Measurements from ENCODE around the gene SHC3.

The SHC3 gene

GRCh38 chr9:89048616-89049015 lies 130.0 kb downstream of the SHC3 start:
- no peak for DNase-seq

- no peak for DNase-seq
Observed at GRCh38 chr9:89047667-89048066, 131.0 kb downstream of the SHC3 start.

GRCh38 chr9:89046832-89047231 lies 131.8 kb downstream of the SHC3 start:
- no peak for DNase-seq

GRCh38 chr9:89044881-89045280 lies 133.7 kb downstream of the SHC3 start:
- DNase-seq, result no peak

GRCh38 chr9:89044104-89044503 lies 134.5 kb downstream of the SHC3 start:
- no peak for DNase-seq

GRCh38 chr9:89042984-89043383 lies 135.6 kb downstream of the SHC3 start:
- no peak for DNase-seq

GRCh38 chr9:89039664-89040063 lies 139.0 kb downstream of the SHC3 start:
- no peak for DNase-seq

GRCh38 chr9:89039104-89039465 lies 139.5 kb downstream of the SHC3 start:
- no peak for DNase-seq

- no peak for DNase-seq
Observed at GRCh38 chr9:89038382-89039103, 140.1 kb downstream of the SHC3 start.

GRCh38 chr9:89037891-89038290 lies 140.7 kb downstream of the SHC3 start:
- no peak for DNase-seq

- DNase-seq, result no peak
Observed at GRCh38 chr9:89037346-89037745, 141.3 kb downstream of the SHC3 start.

GRCh38 chr9:89036891-89037290 lies 141.7 kb downstream of the SHC3 start:
- DNase-seq, result no peak

GRCh38 chr9:89036383-89036782 lies 142.2 kb downstream of the SHC3 start:
- DNase-seq, result no peak

- DNase-seq, result no peak
Observed at GRCh38 chr9:89032661-89033060, 146.0 kb downstream of the SHC3 start.

- DNase-seq, result no peak
Observed at GRCh38 chr9:89032173-89032572, 146.4 kb downstream of the SHC3 start.

- no peak for DNase-seq
Observed at GRCh38 chr9:89029788-89030187, 148.8 kb downstream of the SHC3 start.

GRCh38 chr9:89026876-89027275 lies 151.7 kb downstream of the SHC3 start:
- no peak for DNase-seq

GRCh38 chr9:89025553-89025952 lies 153.1 kb downstream of the SHC3 start:
- DNase-seq, result no peak

GRCh38 chr9:89024727-89025126 lies 153.9 kb downstream of the SHC3 start:
- DNase-seq, result no peak

- DNase-seq, result no peak
Observed at GRCh38 chr9:89023740-89024139, 154.9 kb downstream of the SHC3 start.

GRCh38 chr9:89022902-89023301 lies 155.7 kb downstream of the SHC3 start:
- DNase-seq, result no peak

GRCh38 chr9:89022001-89022759 lies 156.4 kb downstream of the SHC3 start:
- no peak for DNase-seq

GRCh38 chr9:89021154-89021803 lies 157.3 kb downstream of the SHC3 start:
- DNase-seq, result no peak

- no peak for DNase-seq
Observed at GRCh38 chr9:89020754-89021153, 157.9 kb downstream of the SHC3 start.
